ENCODE data around the gene AQP9.

GRCh38 chr15:58117619-58118018 is 20.6 kb upstream of the AQP9 start:
- TF ChIP-seq TAF1 (IDR thresholded peaks at IDR 0.05; ENCODE audit: borderline replicate concordance, insufficient read depth, low read length): no peak
- no peak for TF ChIP-seq FOXP2 (optimal IDR thresholded peaks at IDR 0.05; ENCODE audit: borderline replicate concordance, extremely low read depth, extremely low read length, insufficient read depth)
- no peak for TF ChIP-seq REST (IDR thresholded peaks at IDR 0.05; ENCODE audit: insufficient read depth in 1 of 2, low read depth in 2 of 2, low read length in 2 of 2)

Data from PFSK-1 (cell line).